Measurements from ENCODE around the gene ZNF619. TPM values are rescaled to one million over a fixed set of nuclear protein-coding genes. Genes with fewer than 3 reads are reported as not detected.

The ZNF619 gene
- total and polyA plus RNA-seq, 2 of the 13 experiments (the other 11 are each of a cell fraction or from before 2014, with no cell fraction given) = 0.83 to 5.2 TPM

DNA sequence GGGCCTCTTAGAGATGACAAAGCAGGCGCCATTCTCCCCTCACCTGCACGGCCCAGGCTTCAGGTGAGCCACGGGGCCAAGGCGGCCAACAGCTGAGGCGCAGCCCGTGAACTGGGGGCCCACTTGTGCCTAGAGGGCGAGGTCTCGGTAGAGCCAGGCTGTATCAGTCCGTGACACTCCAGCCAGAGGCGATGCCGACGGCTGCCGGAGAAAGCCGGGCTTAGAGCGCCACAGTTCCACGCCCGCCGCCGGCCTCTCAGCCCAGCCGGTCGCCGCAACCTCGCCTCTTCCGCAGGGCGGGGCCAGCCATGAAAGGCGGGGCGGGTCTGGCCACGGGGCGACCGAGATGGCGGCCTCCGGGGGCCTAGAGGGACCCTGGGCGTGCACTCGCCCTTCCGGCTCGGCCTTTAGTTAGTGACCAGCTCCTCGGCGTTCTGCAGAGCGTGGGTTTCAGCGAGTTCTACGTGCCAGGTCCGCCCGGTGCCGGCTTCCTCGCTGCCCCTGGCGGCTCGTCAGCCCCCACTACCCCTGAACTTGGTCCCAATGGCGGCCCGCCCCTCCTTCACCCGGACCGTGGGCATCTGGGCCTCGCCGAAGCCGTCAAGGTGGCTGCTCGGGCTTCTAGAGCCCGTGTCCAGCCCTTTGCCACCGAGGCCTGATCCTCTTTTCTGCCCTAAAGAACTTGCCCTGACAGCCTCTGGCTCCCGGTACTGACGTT is 47.8 kb downstream of the ZNF619 start, which contains the start of gene ZNF621 (continued):
- TF ChIP-seq ZNF850 (CRISPR knock-in tag; conservative IDR thresholded peaks at IDR 0.05) = no peak
- TF ChIP-seq CBX1 (IDR thresholded peaks at IDR 0.05; ENCODE audit: low read depth) = peak; percentile 87
- peak; percentile 93 for TF ChIP-seq ZNF333 (CRISPR knock-in tag; IDR thresholded peaks at IDR 0.05; ENCODE audit: borderline replicate concordance)
- TF ChIP-seq RAD51 (IDR thresholded peaks at IDR 0.05; ENCODE audit: borderline replicate concordance) = no peak
- peak; percentile 92 for TF ChIP-seq YY1 (IDR thresholded peaks at IDR 0.05; ENCODE audit: insufficient read depth, insufficient replicate concordance, low read depth, low read length)
- TF ChIP-seq ATF7-NPFF (CRISPR knock-in tag; IDR thresholded peaks at IDR 0.05; ENCODE audit: low read depth) = peak; percentile 65; the same call in 1 of the 2 replicates
- TF ChIP-seq SATB2 (CRISPR knock-in tag; IDR thresholded peaks at IDR 0.05) = no peak; the same call in 1 of the 2 replicates
- TF ChIP-seq ZNF256 (CRISPR knock-in tag; conservative IDR thresholded peaks at IDR 0.05) = 0 out of 2 replicates have a peak, but pooled peaks have one; percentile 31
- TF ChIP-seq KDM6A (CRISPR knock-in tag; IDR thresholded peaks at IDR 0.05; ENCODE audit: low read depth) = no peak
- peak; percentile 51 for TF ChIP-seq ZNF781 (CRISPR knock-in tag; IDR thresholded peaks at IDR 0.05; ENCODE audit: borderline replicate concordance, not compliant biosample characterization)
- TF ChIP-seq, protein P1, sequence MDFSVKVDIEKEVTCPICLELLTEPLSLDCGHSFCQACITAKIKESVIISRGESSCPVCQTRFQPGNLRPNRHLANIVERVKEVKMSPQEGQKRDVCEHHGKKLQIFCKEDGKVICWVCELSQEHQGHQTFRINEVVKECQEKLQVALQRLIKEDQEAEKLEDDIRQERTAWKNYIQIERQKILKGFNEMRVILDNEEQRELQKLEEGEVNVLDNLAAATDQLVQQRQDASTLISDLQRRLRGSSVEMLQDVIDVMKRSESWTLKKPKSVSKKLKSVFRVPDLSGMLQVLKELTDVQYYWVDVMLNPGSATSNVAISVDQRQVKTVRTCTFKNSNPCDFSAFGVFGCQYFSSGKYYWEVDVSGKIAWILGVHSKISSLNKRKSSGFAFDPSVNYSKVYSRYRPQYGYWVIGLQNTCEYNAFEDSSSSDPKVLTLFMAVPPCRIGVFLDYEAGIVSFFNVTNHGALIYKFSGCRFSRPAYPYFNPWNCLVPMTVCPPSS (IDR thresholded peaks at IDR 0.05) = no peak
- peak; percentile 100 for TF ChIP-seq ZNF574 (CRISPR knock-in tag; IDR thresholded peaks at IDR 0.05)
- peak; percentile 70; the same call in 1 of the 2 replicates for TF ChIP-seq ZNF44 (CRISPR knock-in tag; IDR thresholded peaks at IDR 0.05)
- TF ChIP-seq, protein P2, sequence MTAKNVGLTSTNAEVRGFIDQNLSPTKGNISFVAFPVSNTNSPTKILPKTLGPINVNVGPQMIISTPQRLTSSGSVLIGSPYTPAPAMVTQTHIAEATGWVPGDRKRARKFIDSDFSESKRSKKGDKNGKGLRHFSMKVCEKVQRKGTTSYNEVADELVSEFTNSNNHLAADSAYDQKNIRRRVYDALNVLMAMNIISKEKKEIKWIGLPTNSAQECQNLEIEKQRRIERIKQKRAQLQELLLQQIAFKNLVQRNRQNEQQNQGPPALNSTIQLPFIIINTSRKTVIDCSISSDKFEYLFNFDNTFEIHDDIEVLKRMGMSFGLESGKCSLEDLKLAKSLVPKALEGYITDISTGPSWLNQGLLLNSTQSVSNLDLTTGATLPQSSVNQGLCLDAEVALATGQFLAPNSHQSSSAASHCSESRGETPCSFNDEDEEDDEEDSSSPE (CRISPR knock-in tag; IDR thresholded peaks at IDR 0.05) = peak; percentile 81
- TF ChIP-seq ISX (CRISPR knock-in tag; conservative IDR thresholded peaks at IDR 0.05) = no peak; the same call in 1 of the 2 replicates
- no peak for TF ChIP-seq ZNF484 (CRISPR knock-in tag; IDR thresholded peaks at IDR 0.05; ENCODE audit: borderline replicate concordance, low read depth)
- no peak for TF ChIP-seq ZMAT5 (CRISPR knock-in tag; IDR thresholded peaks at IDR 0.05; ENCODE audit: borderline replicate concordance, low read depth)
- TF ChIP-seq KAT8 (CRISPR knock-in tag; IDR thresholded peaks at IDR 0.05) = peak; percentile 98
- TF ChIP-seq ADNP (CRISPR knock-in tag; IDR thresholded peaks at IDR 0.05) = no peak
- TF ChIP-seq MED8 (CRISPR knock-in tag; IDR thresholded peaks at IDR 0.05; ENCODE audit: insufficient replicate concordance) = peak; percentile 90
- peak; percentile 97 for TF ChIP-seq ZFX (CRISPR knock-in tag; IDR thresholded peaks at IDR 0.05; ENCODE audit: low read depth)
- TF ChIP-seq ZNF558 (CRISPR knock-in tag; IDR thresholded peaks at IDR 0.05; ENCODE audit: borderline replicate concordance) = peak; percentile 44; the same call in 1 of the 2 replicates
- 0 out of 2 replicates have a peak, but pooled peaks have one; percentile 31 for TF ChIP-seq ZNF773 (CRISPR knock-in tag; IDR thresholded peaks at IDR 0.05; ENCODE audit: borderline replicate concordance)
- no peak for TF ChIP-seq HOXA9 (CRISPR knock-in tag; IDR thresholded peaks at IDR 0.05; ENCODE audit: borderline replicate concordance)
- no peak; the same call in 1 of the 2 replicates for TF ChIP-seq ZNF33A (CRISPR knock-in tag; IDR thresholded peaks at IDR 0.05; ENCODE audit: borderline replicate concordance)

Measured in HepG2 (cell line).